Gastrocnemius medialis (tissue), 4 donors: ENCODE data around the gene PHACTR1.

Experiments used
- POLR2A ChIP-seq, 2 donors: fragments of 450-650 bp; IDR thresholded peaks; one replicate each; pipeline ENCODE4 v1.6.1; 2017; ENCODE audit warnings: antibody characterized with exemption in 2 of 2, mild to moderate bottlenecking in 2 of 2, moderate library complexity in 2 of 2
- TF ChIP-seq, protein P1 (sequence below), 5 experiments: fragments of 450-650 bp in 3 of 5; fragments of 200-600 bp in 2 of 5; sonication (generic) in 2 of 5; IDR thresholded peaks in 4 of 5; conservative IDR thresholded peaks in 1 of 5; 1 replicate in 4 of 5; 2 replicates in 1 of 5; pipeline ENCODE4 v1.5.1; 2016 to 2019; ENCODE audit warnings: antibody characterized with exemption in 5 of 5, mild to moderate bottlenecking in 3 of 5, moderate library complexity in 3 of 5

DNA sequence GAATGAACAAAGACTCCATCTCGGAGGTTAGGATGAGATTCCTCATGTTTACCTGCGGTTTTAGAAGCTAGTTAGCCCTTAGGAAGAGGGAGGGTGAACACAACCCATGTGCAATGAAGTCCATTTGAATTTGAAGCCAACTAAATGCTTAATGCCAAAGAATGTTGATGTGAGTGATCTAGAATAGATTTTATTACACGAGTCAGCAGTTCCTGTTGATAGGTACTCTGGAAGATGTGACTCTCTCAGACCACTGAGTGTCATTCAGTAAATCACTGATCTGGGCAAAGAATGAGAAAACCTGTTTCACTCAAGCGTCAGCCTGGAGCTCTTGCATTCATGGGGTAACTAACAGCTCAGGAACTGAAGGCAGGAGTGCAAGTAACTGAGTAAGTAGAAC, 505.5 kb downstream of the PHACTR1 start:
- TF ChIP-seq POLR2A (IDR thresholded peaks at IDR 0.05): no peak
- TF ChIP-seq, protein P1, sequence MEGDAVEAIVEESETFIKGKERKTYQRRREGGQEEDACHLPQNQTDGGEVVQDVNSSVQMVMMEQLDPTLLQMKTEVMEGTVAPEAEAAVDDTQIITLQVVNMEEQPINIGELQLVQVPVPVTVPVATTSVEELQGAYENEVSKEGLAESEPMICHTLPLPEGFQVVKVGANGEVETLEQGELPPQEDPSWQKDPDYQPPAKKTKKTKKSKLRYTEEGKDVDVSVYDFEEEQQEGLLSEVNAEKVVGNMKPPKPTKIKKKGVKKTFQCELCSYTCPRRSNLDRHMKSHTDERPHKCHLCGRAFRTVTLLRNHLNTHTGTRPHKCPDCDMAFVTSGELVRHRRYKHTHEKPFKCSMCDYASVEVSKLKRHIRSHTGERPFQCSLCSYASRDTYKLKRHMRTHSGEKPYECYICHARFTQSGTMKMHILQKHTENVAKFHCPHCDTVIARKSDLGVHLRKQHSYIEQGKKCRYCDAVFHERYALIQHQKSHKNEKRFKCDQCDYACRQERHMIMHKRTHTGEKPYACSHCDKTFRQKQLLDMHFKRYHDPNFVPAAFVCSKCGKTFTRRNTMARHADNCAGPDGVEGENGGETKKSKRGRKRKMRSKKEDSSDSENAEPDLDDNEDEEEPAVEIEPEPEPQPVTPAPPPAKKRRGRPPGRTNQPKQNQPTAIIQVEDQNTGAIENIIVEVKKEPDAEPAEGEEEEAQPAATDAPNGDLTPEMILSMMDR (IDR thresholded peaks at IDR 0.05 in 4 of 5, conservative IDR thresholded peaks at IDR 0.05 in 1 of 5): no peak
